NB4 (cell line): ENCODE data around the gene MAPK11.
A peak's percentile ranks its signal among the peaks of the same experiment; 100 is the strongest.

Experiments
- DNase-seq: peaks from one replicate; pipeline ENCODE4 v3.0.0; 2010; ENCODE audit warnings: low read depth
- H3K4me3 ChIP-seq: one replicate; pipeline ENCODE4 v1.5.1; 2011; ENCODE audit warnings: mild to moderate bottlenecking, low read depth, low read length, moderate library complexity
- MYC ChIP-seq: IDR thresholded peaks from 2 replicates; pipeline ENCODE4 v1.6.1; 2011; ENCODE audit warnings: low read depth, low read length
- POLR2A ChIP-seq: IDR thresholded peaks from 2 replicates; pipeline ENCODE4 v1.6.1; 2011; ENCODE audit warnings: mild to moderate bottlenecking; ENCODE audit not compliant: insufficient read length; ENCODE audit errors: extremely low read depth
- TF ChIP-seq, protein P1 (sequence below): IDR thresholded peaks from one replicate; pipeline ENCODE4 v1.5.1; 2012; ENCODE audit warnings: low read depth, low read length
- TF ChIP-seq, protein P2 (sequence below): IDR thresholded peaks from 2 replicates; pipeline ENCODE4 v1.6.1; 2011; ENCODE audit warnings: low read depth, low read length

MAPK11 gene

DNA sequence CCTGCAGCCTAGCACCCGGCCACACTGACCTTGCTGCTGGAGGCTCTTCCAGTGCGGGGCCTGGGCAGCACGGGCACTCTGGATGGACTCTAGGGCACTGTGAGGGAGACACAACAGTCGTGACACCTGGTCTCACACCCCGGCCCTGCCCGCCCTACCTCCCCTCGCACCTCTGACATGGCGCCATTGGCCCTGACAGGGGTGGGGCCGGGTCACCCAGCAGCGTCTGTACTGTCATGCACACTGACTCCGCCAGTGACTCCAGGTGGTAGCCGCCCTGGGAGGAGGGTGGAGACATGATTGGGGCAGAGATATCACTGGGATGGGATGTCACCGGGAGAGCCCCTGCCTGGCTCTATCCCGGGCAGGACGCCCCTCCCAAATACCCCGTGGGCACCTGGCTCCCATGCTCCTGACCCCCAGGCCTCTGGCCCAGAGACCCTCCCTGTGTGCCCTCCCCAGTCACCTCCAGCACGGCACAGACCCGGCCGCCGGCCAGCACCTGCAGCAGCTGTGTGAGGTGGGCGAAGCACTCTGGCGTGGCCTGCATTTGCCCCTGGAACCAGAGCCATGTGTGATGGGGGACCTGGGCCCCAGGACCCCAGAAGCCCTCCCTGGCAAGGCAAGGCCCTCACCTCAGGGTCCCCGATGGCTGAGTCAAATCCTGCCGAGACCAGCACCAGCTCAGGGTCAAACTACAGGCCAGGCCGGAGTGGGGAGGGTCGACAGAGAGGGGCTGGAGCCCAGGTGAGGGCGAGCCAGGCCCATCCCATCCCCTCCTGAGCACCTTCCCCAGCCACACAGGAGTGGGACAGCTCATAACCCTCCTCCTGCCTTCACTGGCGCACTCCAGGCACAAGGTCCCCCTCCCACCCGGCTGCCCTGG lies 21.7 kb downstream of the MAPK11 start:
- DNase-seq = no peak
- H3K4me3 ChIP-seq = no peak overlapping the region
- TF ChIP-seq MYC (no peak), POLR2A (no peak)
- TF ChIP-seq, protein P1, sequence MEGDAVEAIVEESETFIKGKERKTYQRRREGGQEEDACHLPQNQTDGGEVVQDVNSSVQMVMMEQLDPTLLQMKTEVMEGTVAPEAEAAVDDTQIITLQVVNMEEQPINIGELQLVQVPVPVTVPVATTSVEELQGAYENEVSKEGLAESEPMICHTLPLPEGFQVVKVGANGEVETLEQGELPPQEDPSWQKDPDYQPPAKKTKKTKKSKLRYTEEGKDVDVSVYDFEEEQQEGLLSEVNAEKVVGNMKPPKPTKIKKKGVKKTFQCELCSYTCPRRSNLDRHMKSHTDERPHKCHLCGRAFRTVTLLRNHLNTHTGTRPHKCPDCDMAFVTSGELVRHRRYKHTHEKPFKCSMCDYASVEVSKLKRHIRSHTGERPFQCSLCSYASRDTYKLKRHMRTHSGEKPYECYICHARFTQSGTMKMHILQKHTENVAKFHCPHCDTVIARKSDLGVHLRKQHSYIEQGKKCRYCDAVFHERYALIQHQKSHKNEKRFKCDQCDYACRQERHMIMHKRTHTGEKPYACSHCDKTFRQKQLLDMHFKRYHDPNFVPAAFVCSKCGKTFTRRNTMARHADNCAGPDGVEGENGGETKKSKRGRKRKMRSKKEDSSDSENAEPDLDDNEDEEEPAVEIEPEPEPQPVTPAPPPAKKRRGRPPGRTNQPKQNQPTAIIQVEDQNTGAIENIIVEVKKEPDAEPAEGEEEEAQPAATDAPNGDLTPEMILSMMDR = no peak
- TF ChIP-seq, protein P2, sequence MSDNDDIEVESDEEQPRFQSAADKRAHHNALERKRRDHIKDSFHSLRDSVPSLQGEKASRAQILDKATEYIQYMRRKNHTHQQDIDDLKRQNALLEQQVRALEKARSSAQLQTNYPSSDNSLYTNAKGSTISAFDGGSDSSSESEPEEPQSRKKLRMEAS = no peak

DNA sequence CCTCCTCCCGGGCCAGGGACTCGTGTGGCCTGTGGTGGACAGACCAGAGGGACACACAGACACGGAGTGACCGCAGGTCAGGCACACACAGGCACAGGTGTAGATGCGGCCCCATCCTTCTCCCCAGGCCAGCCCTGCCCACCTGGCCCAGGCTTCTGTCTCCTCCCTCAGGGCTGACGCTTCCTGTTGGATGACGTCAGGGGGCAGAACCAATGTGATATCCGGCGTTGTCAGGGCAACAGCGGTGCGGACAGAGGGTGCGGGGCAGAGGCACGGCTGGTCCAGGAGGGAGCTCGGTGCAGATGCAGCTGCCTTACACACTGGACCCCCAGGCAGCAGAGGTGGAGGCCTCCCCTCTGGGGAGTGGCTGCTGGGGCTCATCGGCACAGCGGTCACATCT lies 22.4 kb downstream of the MAPK11 start:
- no peak for DNase-seq

DNA sequence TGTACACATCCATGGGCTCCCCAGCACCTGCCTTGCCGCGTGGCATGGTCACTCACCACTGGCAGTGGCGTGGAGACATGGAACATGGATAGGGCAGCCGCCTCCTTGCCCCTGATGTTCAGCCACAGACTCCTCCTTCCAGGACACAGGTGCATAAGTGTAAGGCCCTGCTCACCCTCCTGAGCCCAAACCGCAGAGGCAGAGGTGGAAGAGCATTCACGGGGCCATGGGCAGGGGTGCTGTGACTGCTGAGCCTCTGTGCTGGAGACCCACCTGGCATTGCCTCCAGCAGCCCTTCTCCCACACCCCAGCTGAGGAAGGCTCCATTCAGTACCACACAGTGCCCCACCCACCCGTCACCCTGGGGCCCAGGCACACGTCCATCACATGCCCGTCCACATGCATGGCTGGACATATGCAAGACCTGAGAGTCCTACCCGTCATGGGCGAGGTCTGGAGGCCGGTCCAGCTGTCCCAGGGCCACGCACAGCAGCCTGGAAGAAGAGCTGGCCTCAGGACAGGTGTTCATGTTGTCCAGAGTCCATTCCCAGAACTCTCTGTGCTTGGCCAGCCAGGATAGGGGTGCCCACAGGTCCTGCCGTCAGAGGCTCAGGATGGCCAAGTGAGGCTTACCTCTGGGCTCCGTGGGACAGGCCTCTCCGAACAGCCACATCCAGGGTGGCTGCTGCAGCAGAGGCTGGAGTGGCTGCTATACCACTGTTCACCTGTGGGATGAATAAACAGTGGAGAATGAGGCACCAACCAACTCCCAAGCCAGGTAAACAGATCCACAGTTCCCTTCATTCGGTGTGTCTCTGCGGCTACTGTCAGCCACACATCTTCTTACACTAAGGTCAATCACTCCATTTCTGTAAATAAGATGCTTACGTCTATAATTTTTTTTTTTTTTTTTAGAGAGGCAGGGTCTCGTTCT lies 23.7 kb downstream of the MAPK11 start:
- no peak for DNase-seq
- TF ChIP-seq, protein P2 = no peak
- no peak for TF ChIP-seq POLR2A
- TF ChIP-seq MYC = no peak
- TF ChIP-seq, protein P1 = no peak
- no peak overlapping the region for H3K4me3 ChIP-seq

More for the DNA sequence above, 22.4 kb downstream of the MAPK11 start:
- no peak overlapping the region for H3K4me3 ChIP-seq
- no peak for TF ChIP-seq MYC
- TF ChIP-seq POLR2A = no peak
- TF ChIP-seq, protein P2 = no peak
- TF ChIP-seq, protein P1 = no peak

DNA sequence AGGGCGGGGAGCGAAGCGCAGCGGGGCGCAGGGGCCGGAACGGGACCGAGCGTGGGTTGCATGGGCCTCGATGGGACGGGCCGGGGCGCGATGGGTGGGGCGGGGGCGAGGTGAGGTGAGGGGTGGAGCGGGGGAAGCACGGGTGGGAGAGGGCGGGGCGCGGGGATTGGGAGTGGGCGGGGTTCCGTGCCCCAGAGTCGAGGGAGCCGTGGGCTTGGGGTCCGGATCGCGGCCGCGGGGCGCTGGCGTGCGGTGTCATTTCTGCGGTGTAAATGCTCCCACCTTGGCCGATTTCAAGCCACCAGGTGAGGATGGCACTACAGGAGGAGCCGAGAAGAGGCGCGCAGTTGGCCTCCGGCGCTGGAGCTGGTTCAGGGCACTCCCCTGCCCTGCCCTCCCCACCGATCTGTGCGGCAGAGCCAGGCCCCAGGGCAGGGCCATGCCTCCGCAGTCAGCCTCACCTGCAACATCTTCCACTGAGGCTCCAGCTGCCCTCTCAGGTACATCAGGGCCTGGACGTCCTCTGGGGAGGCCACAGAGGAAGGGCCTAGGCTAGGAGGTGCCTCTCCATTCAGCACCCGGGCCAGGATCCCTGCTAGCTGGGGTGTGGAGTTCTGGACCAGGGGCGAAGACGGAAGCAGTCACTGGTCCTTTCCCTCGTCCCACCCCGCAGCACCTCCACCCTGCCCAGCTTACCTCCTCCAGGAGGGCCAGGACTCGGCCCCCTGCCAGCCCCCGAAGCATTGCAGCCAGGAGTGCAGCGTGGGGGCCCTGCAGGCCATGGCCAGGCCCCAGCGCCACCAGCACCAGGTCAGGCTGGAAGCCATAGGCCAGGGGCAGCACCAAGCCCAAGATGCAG lies 24.7 kb downstream of the MAPK11 start:
- TF ChIP-seq, protein P2 = no peak
- TF ChIP-seq POLR2A (no peak), MYC (no peak)
- TF ChIP-seq, protein P1 = no peak
- DNase-seq = no peak
- H3K4me3 ChIP-seq = peak overlapping the region; percentile 89
